Duodenal mucosa (tissue), 2 donors: Measurements from ENCODE around the gene PTPN13.

ENCODE experiments used
- H3K27ac ChIP-seq: one replicate; pipeline ENCODE4 v1.7.0; 2013; ENCODE audit warnings: low read depth, low read length
- H3K27me3 ChIP-seq, 2 donors: one replicate each; pipeline ENCODE4 v1.7.0; 2013; ENCODE audit warnings: low read length in 2 of 2, control low read depth in 1 of 2; ENCODE audit not compliant: insufficient read depth in 2 of 2, control insufficient read depth in 1 of 2
- H3K36me3 ChIP-seq, 2 donors: one replicate each; pipeline ENCODE4 v1.7.0; 2013; ENCODE audit warnings: low read length in 2 of 2, control low read depth in 1 of 2; ENCODE audit not compliant: insufficient read depth in 2 of 2, control insufficient read depth in 1 of 2
- H3K4me1 ChIP-seq, 2 donors: one replicate each; pipeline ENCODE4 v1.7.0; 2013; ENCODE audit warnings: low read length in 2 of 2, control low read depth in 1 of 2; ENCODE audit not compliant: insufficient read depth in 2 of 2, control insufficient read depth in 1 of 2
- H3K4me3 ChIP-seq, 2 donors: one replicate each; pipeline ENCODE4 v1.7.0; 2013; ENCODE audit warnings: low read length in 2 of 2, low read depth in 1 of 2
- H3K9ac ChIP-seq, 2 donors: one replicate each; pipeline ENCODE4 v1.7.0; 2013; ENCODE audit warnings: low read length in 2 of 2, low read depth in 1 of 2
- H3K9me3 ChIP-seq, 2 donors: one replicate each; pipeline ENCODE4 v1.7.0; 2013; ENCODE audit warnings: low read length in 2 of 2, control low read depth in 1 of 2; ENCODE audit not compliant: control insufficient read depth in 1 of 2

PTPN13 gene

DNA sequence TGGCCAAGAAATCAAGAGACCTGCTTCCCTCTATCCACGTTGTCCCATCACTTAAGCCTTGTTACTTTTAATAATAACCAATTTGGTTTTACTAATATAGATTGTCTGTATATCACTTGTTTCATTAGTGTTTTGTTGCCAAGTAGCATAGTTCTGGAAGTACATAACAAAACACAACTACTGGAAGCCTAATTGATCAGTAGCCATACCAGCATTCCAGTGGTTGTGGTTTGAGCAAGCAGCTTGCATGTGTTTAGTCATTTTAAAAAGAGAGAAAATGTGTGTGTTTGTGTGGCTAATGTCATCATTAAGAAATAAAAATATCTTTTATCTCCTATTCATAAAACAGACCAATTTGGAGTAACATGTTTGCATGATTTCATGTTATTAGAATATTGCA lies 70.8 kb downstream of the PTPN13 start:
- H3K9me3 ChIP-seq, result no peaks in the 10 kb centered on the region
- H3K4me3 ChIP-seq, result no peak overlapping the region
- H3K4me1 ChIP-seq, result no peaks in the 10 kb centered on the region
- no peaks in the 10 kb centered on the region for H3K36me3 ChIP-seq
- no peak overlapping the region for H3K9ac ChIP-seq
- no peak overlapping the region for H3K27ac ChIP-seq
- no peaks in the 10 kb centered on the region for H3K27me3 ChIP-seq

GRCh38 chr4:86670298-86670697 lies 76.2 kb downstream of the PTPN13 start:
- Histone ChIP-seq H3K4me1 (no peaks in the 10 kb centered on the region), H3K27ac (no peak overlapping the region), H3K9me3 (no peaks in the 10 kb centered on the region), H3K9ac (no peak overlapping the region), H3K27me3 (no peaks in the 10 kb centered on the region), H3K4me3 (no peak overlapping the region), H3K36me3 (no peaks in the 10 kb centered on the region)

DNA sequence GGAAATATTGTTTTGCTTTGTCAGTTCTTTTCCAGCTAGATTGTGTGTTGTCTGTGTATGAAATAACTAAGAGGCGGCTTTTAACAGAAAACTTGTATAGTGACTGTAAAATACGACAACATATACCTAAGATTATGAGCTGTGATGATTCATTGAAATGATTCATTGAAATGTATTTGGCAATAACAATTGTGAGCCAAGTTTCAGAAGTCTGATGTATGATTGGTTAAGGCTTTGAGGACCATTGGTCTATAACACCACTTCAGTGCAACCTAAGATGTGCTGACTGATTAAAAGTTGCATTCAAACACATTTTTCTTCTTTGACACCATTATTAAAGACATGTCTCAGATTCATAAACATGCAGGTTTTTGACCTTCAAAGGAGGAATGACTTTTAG lies 76.6 kb downstream of the PTPN13 start:
- no peaks in the 10 kb centered on the region for H3K36me3 ChIP-seq
- no peak overlapping the region for H3K4me3 ChIP-seq
- no peaks in the 10 kb centered on the region for H3K9me3 ChIP-seq
- no peaks in the 10 kb centered on the region for H3K4me1 ChIP-seq
- H3K27ac ChIP-seq, result no peak overlapping the region
- no peaks in the 10 kb centered on the region for H3K27me3 ChIP-seq
- no peak overlapping the region for H3K9ac ChIP-seq

- Histone ChIP-seq H3K4me1 (no peaks in the 10 kb centered on the region), H3K9ac (no peak overlapping the region), H3K36me3 (no peaks in the 10 kb centered on the region), H3K4me3 (no peak overlapping the region), H3K27me3 (no peaks in the 10 kb centered on the region), H3K9me3 (no peaks in the 10 kb centered on the region), H3K27ac (no peak overlapping the region)
These were observed 81.4 kb downstream of the PTPN13 start for GRCh38 chr4:86675548-86675947.

- Histone ChIP-seq H3K4me3 (no peak overlapping the region), H3K9ac (no peak overlapping the region), H3K27me3 (no peaks in the 10 kb centered on the region), H3K27ac (no peak overlapping the region), H3K36me3 (no peaks in the 10 kb centered on the region), H3K9me3 (no peaks in the 10 kb centered on the region), H3K4me1 (no peaks in the 10 kb centered on the region)
These were observed 84.7 kb downstream of the PTPN13 start for GRCh38 chr4:86678796-86679195.

DNA sequence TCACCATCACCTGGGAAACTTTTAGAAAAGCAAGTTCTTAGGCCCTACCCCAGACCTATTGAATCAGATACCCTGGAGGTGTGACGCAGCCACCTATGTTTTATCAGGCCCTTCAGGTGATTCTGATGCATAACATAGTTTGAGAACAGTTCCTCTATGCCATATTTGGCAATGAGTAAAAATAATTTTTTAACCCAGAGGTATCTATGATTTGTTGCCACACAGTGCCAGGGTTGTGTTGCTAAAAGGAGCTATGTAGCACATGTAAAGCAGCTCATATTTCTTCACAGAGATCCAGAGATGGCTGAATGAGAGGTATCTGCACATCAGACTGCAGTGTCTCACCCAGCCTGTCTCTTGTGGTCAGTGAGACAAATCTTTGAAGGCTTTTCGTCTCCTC lies 85.3 kb downstream of the PTPN13 start:
- H3K9ac ChIP-seq, result no peak overlapping the region

GRCh38 chr4:86683167-86683566 lies 89.1 kb downstream of the PTPN13 start:
- no peaks in the 10 kb centered on the region for H3K4me1 ChIP-seq
- no peak overlapping the region for H3K4me3 ChIP-seq
- no peak overlapping the region for H3K27ac ChIP-seq

More for the DNA sequence above, 85.3 kb downstream of the PTPN13 start:
- Histone ChIP-seq H3K36me3 (no peaks in the 10 kb centered on the region), H3K4me1 (no peaks in the 10 kb centered on the region), H3K27ac (no peak overlapping the region), H3K9me3 (no peaks in the 10 kb centered on the region), H3K27me3 (no peaks in the 10 kb centered on the region), H3K4me3 (no peak overlapping the region)

DNA sequence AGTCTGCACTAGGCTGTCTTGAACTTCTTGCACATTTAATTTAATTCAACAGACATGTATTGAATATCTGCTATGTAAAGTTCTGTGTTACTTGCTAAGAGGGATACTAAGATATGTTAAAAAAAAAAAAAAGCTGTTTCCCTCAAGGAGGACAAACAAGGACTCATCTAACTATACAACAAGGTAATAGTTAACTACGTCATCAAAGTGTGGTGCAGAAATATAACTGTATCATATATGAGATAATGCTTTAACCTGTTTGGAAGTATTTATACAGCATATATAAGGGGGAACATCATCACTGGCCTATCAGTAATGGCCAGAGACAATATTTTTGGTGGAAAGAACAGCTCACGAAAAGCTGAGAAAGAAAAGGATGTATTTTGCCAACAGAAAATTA lies 89.9 kb downstream of the PTPN13 start:
- H3K9me3 ChIP-seq, result no peaks in the 10 kb centered on the region
- H3K27ac ChIP-seq, result no peak overlapping the region
- H3K36me3 ChIP-seq, result no peaks in the 10 kb centered on the region
- H3K4me3 ChIP-seq, result no peak overlapping the region
- H3K9ac ChIP-seq, result no peak overlapping the region
- no peaks in the 10 kb centered on the region for H3K27me3 ChIP-seq
- no peaks in the 10 kb centered on the region for H3K4me1 ChIP-seq

More at GRCh38 chr4:86683167-86683566, 89.1 kb downstream of the PTPN13 start:
- H3K9me3 ChIP-seq, result no peaks in the 10 kb centered on the region
- H3K27me3 ChIP-seq, result no peaks in the 10 kb centered on the region
- no peak overlapping the region for H3K9ac ChIP-seq
- no peaks in the 10 kb centered on the region for H3K36me3 ChIP-seq

- Histone ChIP-seq H3K36me3 (no peaks in the 10 kb centered on the region), H3K4me1 (no peaks in the 10 kb centered on the region), H3K27me3 (no peaks in the 10 kb centered on the region), H3K9ac (no peak overlapping the region), H3K9me3 (no peaks in the 10 kb centered on the region), H3K27ac (no peak overlapping the region), H3K4me3 (no peak overlapping the region)
These were observed 91.3 kb downstream of the PTPN13 start for GRCh38 chr4:86685401-86685800.

- Histone ChIP-seq H3K27me3 (no peaks in the 10 kb centered on the region), H3K9ac (no peak overlapping the region)
These were observed 92.6 kb downstream of the PTPN13 start for GRCh38 chr4:86686741-86687140.

DNA sequence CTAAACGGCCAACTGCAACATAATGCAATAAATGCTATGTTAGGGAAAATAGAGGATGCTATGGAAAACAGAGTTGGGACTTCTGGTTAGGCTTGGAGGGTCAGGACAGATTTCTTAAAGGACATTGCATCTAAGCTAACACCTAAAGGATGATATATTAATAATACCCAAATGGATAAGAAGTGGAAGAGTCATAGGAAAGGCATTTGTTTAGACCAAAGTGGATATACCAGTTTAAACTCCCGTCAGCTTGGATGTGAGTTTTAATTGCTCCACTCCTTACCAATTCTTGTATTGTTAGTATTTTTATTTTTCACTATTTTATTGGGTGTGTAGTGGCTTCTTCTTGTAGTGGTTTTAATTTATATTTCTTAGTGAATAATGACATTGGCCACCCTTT lies 93.9 kb downstream of the PTPN13 start:
- H3K27me3 ChIP-seq, result no peaks in the 10 kb centered on the region
- H3K36me3 ChIP-seq, result no peaks in the 10 kb centered on the region
- no peak overlapping the region for H3K9ac ChIP-seq
- H3K4me3 ChIP-seq, result no peak overlapping the region
- no peak overlapping the region for H3K27ac ChIP-seq
- H3K4me1 ChIP-seq, result no peaks in the 10 kb centered on the region
- no peaks in the 10 kb centered on the region for H3K9me3 ChIP-seq

More at GRCh38 chr4:86686741-86687140, 92.6 kb downstream of the PTPN13 start:
- no peaks in the 10 kb centered on the region for H3K9me3 ChIP-seq
- H3K36me3 ChIP-seq, result no peaks in the 10 kb centered on the region
- H3K27ac ChIP-seq, result no peak overlapping the region
- no peak overlapping the region for H3K4me3 ChIP-seq
- H3K4me1 ChIP-seq, result no peaks in the 10 kb centered on the region
